ENCODE data around the gene ADAMTS14.

The ADAMTS14 gene

GRCh38 chr10:70729763-70730357, 57.6 kb downstream of the ADAMTS14 start:
- no peak for DNase-seq (ENCODE audit: low spot score)

GRCh38 chr10:70730955-70731354, 58.6 kb downstream of the ADAMTS14 start:
- DNase-seq (ENCODE audit: low spot score): no peak

- no peak for DNase-seq (ENCODE audit: low spot score)
These were observed 60.3 kb downstream of the ADAMTS14 start for GRCh38 chr10:70732569-70732968.

- DNase-seq (ENCODE audit: low spot score): no peak
These were observed 60.7 kb downstream of the ADAMTS14 start for GRCh38 chr10:70733051-70733450.

GRCh38 chr10:70735161-70735560, 62.9 kb downstream of the ADAMTS14 start:
- no peak for DNase-seq (ENCODE audit: low spot score)

- no peak for DNase-seq (ENCODE audit: low spot score)
These were observed 64.2 kb downstream of the ADAMTS14 start for GRCh38 chr10:70736525-70736924.

- no peak for DNase-seq (ENCODE audit: low spot score)
These were observed 64.9 kb downstream of the ADAMTS14 start for GRCh38 chr10:70737250-70737649.

GRCh38 chr10:70738006-70738760, 65.9 kb downstream of the ADAMTS14 start:
- DNase-seq (ENCODE audit: low spot score): peak; percentile 13

GRCh38 chr10:70738761-70739121, 66.4 kb downstream of the ADAMTS14 start:
- DNase-seq (ENCODE audit: low spot score): no peak

GRCh38 chr10:70740406-70741288, 68.3 kb downstream of the ADAMTS14 start:
- DNase-seq (ENCODE audit: low spot score): no peak

- no peak for DNase-seq (ENCODE audit: low spot score)
These were observed 70.5 kb downstream of the ADAMTS14 start for GRCh38 chr10:70742537-70743429.

GRCh38 chr10:70743430-70743788, 71.1 kb downstream of the ADAMTS14 start:
- DNase-seq (ENCODE audit: low spot score): no peak

GRCh38 chr10:70743879-70744278, 71.6 kb downstream of the ADAMTS14 start:
- no peak for DNase-seq (ENCODE audit: low spot score)

GRCh38 chr10:70744617-70745143, 72.4 kb downstream of the ADAMTS14 start:
- no peak for DNase-seq (ENCODE audit: low spot score)

- DNase-seq (ENCODE audit: low spot score): no peak
These were observed 73.2 kb downstream of the ADAMTS14 start for GRCh38 chr10:70745555-70745954.

GRCh38 chr10:70747192-70747965, 75.1 kb downstream of the ADAMTS14 start:
- DNase-seq (ENCODE audit: low spot score): no peak

GRCh38 chr10:70748305-70748704, 76.0 kb downstream of the ADAMTS14 start:
- DNase-seq (ENCODE audit: low spot score): no peak

GRCh38 chr10:70748801-70749573, 76.7 kb downstream of the ADAMTS14 start:
- DNase-seq (ENCODE audit: low spot score): no peak

- no peak for DNase-seq (ENCODE audit: low spot score)
These were observed 77.5 kb downstream of the ADAMTS14 start for GRCh38 chr10:70749756-70750155.

GRCh38 chr10:70750156-70750703, 77.9 kb downstream of the ADAMTS14 start:
- no peak for DNase-seq (ENCODE audit: low spot score)

Measured in HuH-7 (cell line).